Measurements from ENCODE around the gene TRIM52. TPM values are rescaled to one million over a fixed set of nuclear protein-coding genes. Genes with fewer than 3 reads are reported as not detected.
A peak's percentile ranks its signal among the peaks of the same experiment; 100 is the strongest.

The TRIM52 gene
- total and polyA plus RNA-seq, 9 of the 15 experiments (the other 6 are each of a cell fraction or from before 2014, with no cell fraction given) = 3.3 to 21.9 (median 13.5) TPM

DNA sequence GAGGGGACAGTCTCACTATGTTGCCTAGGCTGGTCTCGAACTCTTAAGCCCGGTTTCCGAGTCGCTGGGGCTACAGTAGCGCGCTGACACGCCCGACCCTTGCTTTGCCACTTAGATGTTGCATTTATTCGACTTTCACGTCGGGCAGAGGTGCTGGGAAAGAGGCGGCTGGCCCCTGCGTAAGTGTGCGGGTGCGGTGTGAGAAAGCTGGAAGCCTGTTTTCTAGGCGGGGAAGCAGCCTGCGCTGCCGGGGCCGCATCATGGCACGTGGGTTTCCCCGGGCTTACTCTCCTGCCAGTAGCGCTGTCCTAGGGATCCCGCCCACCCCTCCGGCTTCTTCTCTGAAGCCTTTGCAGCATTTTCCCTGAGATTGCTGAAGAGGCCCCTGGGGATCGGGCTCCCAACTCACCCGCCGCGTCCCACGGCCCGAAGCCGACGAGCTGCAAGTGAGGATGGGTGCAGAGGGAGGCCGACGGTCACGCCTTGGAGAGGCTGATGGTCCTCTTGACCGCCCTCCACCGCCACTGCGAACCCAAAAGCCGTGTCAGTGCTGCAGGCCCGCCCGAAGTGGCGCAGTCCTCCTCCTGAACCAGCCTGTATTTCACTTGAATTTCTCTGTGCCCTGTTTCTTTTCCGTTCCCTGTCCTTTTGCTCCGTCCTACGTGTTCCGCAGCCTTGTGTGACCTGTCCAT is 43.7 kb downstream of the TRIM52 start:
- ChIA-PET CTCF (ENCODE audit: low intra/inter-chr PET ratio) (no interaction called here), POLR2A (interaction anchor here (0.6 to 2.4 kb wide), 5 partner anchors 10 to 48 kb away, joined by 3 to 18 read pairs (median 3); no protein-coding TSS in a partner anchor)
- intact Hi-C loops (cut with micrococcal nuclease) (loop anchor here (5.0 kb wide), 1 partner anchor 45 kb away; no protein-coding TSS in a partner anchor), in situ Hi-C loops (cut with MboI) (no loop called here)
- H4K20me1 ChIP-seq (replicated peaks; ENCODE audit: control insufficient read depth, insufficient read depth, low read length) = no peaks in the 10 kb centered on the region
- peaks cover 4 to 32% of the 10 kb centered on the region in 2 experiments; a peak in 4 of 5 replicates for H3K4me1 ChIP-seq (replicated peaks in 1 of 2; ENCODE audit: control insufficient read depth in 2 of 2, insufficient read depth in 2 of 2, low read length in 2 of 2)
- no peak for FAIRE-seq
- BruUV-seq (replicated peaks) = no TSS peak
- peak; percentile 44 to 83 (median 50) for DNase-seq (ENCODE audit: extremely low read depth in 1 of 4, low spot score in 3 of 4)
- H3K9ac ChIP-seq (ENCODE audit: insufficient read depth in 1 of 2, low read depth in 2 of 2, low read length in 2 of 2) = peak overlapping the region; percentile 73 to 92; a peak in 3 of 4 replicates
- peak overlapping the region; percentile 92 for H2AFZ ChIP-seq (ENCODE audit: low read depth, low read length)
- no peaks in the 10 kb centered on the region for H3K27me3 ChIP-seq (ENCODE audit: control insufficient read depth in 2 of 2, insufficient read depth in 2 of 2, low read length in 2 of 2)
- H3K4me2 ChIP-seq (ENCODE audit: insufficient read depth, low read length) = peak overlapping the region; percentile 94
- WGBS (ENCODE audit: insufficient coverage, low coverage, missing lambda C conversion rate) = under 1% methylated on average over 34 of the region's 46 CpGs
- H3K9me1 ChIP-seq (ENCODE audit: control insufficient read depth, insufficient read depth, low read length) = no peaks in the 10 kb centered on the region
- H3K27ac ChIP-seq (ENCODE audit: extremely low read depth, low read depth, low read length) = peak overlapping the region; percentile 87
- peak overlapping the region; percentile 51 for H3K4me3 ChIP-seq
- H3K79me2 ChIP-seq (ENCODE audit: control insufficient read depth, insufficient read depth, low read length) = no peaks in the 10 kb centered on the region
- H3K9me3 ChIP-seq (replicated peaks; ENCODE audit: control insufficient read depth, insufficient read depth, low read depth, low read length) = no peaks in the 10 kb centered on the region
- H3K36me3 ChIP-seq (ENCODE audit: control insufficient read depth, insufficient read depth, low read length) = no peaks in the 10 kb centered on the region
- ATAC-seq = peak; percentile 67
- TF ChIP-seq ZNF778 (CRISPR knock-in tag; IDR thresholded peaks at IDR 0.05) (no peak), KLF1 (tag; IDR thresholded peaks at IDR 0.05) (no peak; the same call in 1 of the 2 replicates), NONO (IDR thresholded peaks at IDR 0.05; ENCODE audit: low read depth in 2 of 2, low read length in 1 of 2) (no peak), FUS (optimal IDR thresholded peaks at IDR 0.05; ENCODE audit: low read depth, low read length) (no peak), HNRNPK (IDR thresholded peaks at IDR 0.05; ENCODE audit: low read depth, low read length, poor library complexity, severe bottlenecking) (no peak), NUFIP1 (IDR thresholded peaks at IDR 0.05; ENCODE audit: partially characterized antibody) (no peak), MYBL2 (IDR thresholded peaks at IDR 0.05; ENCODE audit: low read depth) (no peak), MYBL2 (CRISPR knock-in tag; IDR thresholded peaks at IDR 0.05; ENCODE audit: borderline replicate concordance) (no peak)
- TF ChIP-seq, protein P1, sequence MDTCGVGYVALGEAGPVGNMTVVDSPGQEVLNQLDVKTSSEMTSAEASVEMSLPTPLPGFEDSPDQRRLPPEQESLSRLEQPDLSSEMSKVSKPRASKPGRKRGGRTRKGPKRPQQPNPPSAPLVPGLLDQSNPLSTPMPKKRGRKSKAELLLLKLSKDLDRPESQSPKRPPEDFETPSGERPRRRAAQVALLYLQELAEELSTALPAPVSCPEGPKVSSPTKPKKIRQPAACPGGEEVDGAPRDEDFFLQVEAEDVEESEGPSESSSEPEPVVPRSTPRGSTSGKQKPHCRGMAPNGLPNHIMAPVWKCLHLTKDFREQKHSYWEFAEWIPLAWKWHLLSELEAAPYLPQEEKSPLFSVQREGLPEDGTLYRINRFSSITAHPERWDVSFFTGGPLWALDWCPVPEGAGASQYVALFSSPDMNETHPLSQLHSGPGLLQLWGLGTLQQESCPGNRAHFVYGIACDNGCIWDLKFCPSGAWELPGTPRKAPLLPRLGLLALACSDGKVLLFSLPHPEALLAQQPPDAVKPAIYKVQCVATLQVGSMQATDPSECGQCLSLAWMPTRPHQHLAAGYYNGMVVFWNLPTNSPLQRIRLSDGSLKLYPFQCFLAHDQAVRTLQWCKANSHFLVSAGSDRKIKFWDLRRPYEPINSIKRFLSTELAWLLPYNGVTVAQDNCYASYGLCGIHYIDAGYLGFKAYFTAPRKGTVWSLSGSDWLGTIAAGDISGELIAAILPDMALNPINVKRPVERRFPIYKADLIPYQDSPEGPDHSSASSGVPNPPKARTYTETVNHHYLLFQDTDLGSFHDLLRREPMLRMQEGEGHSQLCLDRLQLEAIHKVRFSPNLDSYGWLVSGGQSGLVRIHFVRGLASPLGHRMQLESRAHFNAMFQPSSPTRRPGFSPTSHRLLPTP (IDR thresholded peaks at IDR 0.05; ENCODE audit: borderline replicate concordance, extremely low read depth, insufficient read length) = peak; percentile 82
- TF ChIP-seq, protein P2, sequence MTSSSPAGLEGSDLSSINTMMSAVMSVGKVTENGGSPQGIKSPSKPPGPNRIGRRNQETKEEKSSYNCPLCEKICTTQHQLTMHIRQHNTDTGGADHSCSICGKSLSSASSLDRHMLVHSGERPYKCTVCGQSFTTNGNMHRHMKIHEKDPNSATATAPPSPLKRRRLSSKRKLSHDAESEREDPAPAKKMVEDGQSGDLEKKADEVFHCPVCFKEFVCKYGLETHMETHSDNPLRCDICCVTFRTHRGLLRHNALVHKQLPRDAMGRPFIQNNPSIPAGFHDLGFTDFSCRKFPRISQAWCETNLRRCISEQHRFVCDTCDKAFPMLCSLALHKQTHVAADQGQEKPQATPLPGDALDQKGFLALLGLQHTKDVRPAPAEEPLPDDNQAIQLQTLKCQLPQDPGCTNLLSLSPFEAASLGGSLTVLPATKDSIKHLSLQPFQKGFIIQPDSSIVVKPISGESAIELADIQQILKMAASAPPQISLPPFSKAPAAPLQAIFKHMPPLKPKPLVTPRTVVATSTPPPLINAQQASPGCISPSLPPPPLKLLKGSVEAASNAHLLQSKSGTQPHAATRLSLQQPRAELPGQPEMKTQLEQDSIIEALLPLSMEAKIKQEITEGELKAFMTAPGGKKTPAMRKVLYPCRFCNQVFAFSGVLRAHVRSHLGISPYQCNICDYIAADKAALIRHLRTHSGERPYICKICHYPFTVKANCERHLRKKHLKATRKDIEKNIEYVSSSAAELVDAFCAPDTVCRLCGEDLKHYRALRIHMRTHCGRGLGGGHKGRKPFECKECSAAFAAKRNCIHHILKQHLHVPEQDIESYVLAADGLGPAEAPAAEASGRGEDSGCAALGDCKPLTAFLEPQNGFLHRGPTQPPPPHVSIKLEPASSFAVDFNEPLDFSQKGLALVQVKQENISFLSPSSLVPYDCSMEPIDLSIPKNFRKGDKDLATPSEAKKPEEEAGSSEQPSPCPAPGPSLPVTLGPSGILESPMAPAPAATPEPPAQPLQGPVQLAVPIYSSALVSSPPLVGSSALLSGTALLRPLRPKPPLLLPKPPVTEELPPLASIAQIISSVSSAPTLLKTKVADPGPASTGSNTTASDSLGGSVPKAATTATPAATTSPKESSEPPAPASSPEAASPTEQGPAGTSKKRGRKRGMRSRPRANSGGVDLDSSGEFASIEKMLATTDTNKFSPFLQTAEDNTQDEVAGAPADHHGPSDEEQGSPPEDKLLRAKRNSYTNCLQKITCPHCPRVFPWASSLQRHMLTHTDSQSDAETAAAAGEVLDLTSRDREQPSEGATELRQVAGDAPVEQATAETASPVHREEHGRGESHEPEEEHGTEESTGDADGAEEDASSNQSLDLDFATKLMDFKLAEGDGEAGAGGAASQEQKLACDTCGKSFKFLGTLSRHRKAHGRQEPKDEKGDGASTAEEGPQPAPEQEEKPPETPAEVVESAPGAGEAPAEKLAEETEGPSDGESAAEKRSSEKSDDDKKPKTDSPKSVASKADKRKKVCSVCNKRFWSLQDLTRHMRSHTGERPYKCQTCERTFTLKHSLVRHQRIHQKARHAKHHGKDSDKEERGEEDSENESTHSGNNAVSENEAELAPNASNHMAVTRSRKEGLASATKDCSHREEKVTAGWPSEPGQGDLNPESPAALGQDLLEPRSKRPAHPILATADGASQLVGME (CRISPR knock-in tag; IDR thresholded peaks at IDR 0.05) = no peak
- TF ChIP-seq, protein P3, sequence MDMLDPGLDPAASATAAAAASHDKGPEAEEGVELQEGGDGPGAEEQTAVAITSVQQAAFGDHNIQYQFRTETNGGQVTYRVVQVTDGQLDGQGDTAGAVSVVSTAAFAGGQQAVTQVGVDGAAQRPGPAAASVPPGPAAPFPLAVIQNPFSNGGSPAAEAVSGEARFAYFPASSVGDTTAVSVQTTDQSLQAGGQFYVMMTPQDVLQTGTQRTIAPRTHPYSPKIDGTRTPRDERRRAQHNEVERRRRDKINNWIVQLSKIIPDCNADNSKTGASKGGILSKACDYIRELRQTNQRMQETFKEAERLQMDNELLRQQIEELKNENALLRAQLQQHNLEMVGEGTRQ (CRISPR knock-in tag; IDR thresholded peaks at IDR 0.05) = no peak
